RWPE2 (cell line): ENCODE data around the gene DENND1C.
"Not testable (repeated sequence)": the region's sequence is repeated elsewhere in the genome, so short reads cannot be mapped to it uniquely, and the experiment has no call there.

Experiments
- ATAC-seq: fragments of 200-7000 bp; cut with Tn5 transposase; 3 replicates; pipeline ENCODE4 v1.9.1; 2021; ENCODE audit warnings: low read depth
- DNase-seq: peaks from one replicate; pipeline ENCODE4 v3.0.0-alpha.2; 2020; ENCODE audit warnings: low spot score
- H3K27ac ChIP-seq: fragments of 450-650 bp; 2 replicates; pipeline ENCODE4 v1.5.1; 2017; ENCODE audit warnings: mild to moderate bottlenecking; ENCODE audit not compliant: poor library complexity, severe bottlenecking
- H3K27me3 ChIP-seq: fragments of 250-450 bp; sonication (Bioruptor Pico); 2 replicates; pipeline ENCODE4 v1.5.1; 2021; ENCODE audit warnings: mild to moderate bottlenecking, moderate library complexity; ENCODE audit not compliant: insufficient read depth, poor library complexity, severe bottlenecking
- H3K36me3 ChIP-seq: fragments of 250-450 bp; sonication (Bioruptor Pico); 2 replicates; pipeline ENCODE4 v1.5.1; 2020; ENCODE audit warnings: low read depth, mild to moderate bottlenecking, moderate library complexity
- H3K4me1 ChIP-seq: fragments of 250-450 bp; sonication (Bioruptor Pico); 2 replicates; pipeline ENCODE4 v1.5.1; 2021; ENCODE audit warnings: mild to moderate bottlenecking, moderate library complexity; ENCODE audit not compliant: insufficient read depth, poor library complexity, severe bottlenecking
- H3K4me3 ChIP-seq: fragments of 250-450 bp; sonication (Bioruptor Pico); 2 replicates; pipeline ENCODE4 v1.5.1; 2021; ENCODE audit warnings: mild to moderate bottlenecking, moderate library complexity; ENCODE audit not compliant: severe bottlenecking
- H3K9me3 ChIP-seq: fragments of 250-450 bp; sonication (Bioruptor Pico); 2 replicates; pipeline ENCODE4 v1.5.1; 2021; ENCODE audit warnings: mild to moderate bottlenecking, moderate library complexity; ENCODE audit not compliant: severe bottlenecking
- CTCF ChIP-seq: fragments of 450-650 bp; IDR thresholded peaks from one replicate; pipeline ENCODE4 v1.5.1; 2017; ENCODE audit warnings: mild to moderate bottlenecking, moderate library complexity; ENCODE audit not compliant: poor library complexity, severe bottlenecking

DENND1C gene

GRCh38 chr19:6431891-6432290 is 49.7 kb downstream of the DENND1C start:
- Histone ChIP-seq H3K27ac (no peak overlapping the region), H3K9me3 (no peaks in the 10 kb centered on the region), H3K4me1 (no peaks in the 10 kb centered on the region), H3K36me3 (no peaks in the 10 kb centered on the region), H3K4me3 (no peak overlapping the region), H3K27me3 (no peaks in the 10 kb centered on the region)
- TF ChIP-seq CTCF = no peak
- no peak for ATAC-seq
- DNase-seq = no peak

GRCh38 chr19:6429419-6430221 is 52.0 kb downstream of the DENND1C start:
- Histone ChIP-seq H3K36me3 (no peaks in the 10 kb centered on the region), H3K4me3 (no peak overlapping the region), H3K27ac (no peak overlapping the region), H3K9me3 (no peaks in the 10 kb centered on the region), H3K4me1 (peaks cover 5% of the 10 kb centered on the region), H3K27me3 (no peaks in the 10 kb centered on the region)
- DNase-seq (no peak), ATAC-seq (no peak)
- TF ChIP-seq CTCF = no peak

- H3K9me3 ChIP-seq, H3K27ac ChIP-seq, ATAC-seq, H3K4me1 ChIP-seq, H3K36me3 ChIP-seq, H3K4me3 ChIP-seq, DNase-seq, H3K27me3 ChIP-seq: not testable (repeated sequence)
Measured at GRCh38 chr19:6428692-6429418, 52.7 kb downstream of the DENND1C start.

GRCh38 chr19:6427131-6427530 is 54.5 kb downstream of the DENND1C start:
- DNase-seq = no peak
- no peak for TF ChIP-seq CTCF
- Histone ChIP-seq H3K4me3 (no peak overlapping the region), H3K27me3 (no peaks in the 10 kb centered on the region), H3K27ac (no peak overlapping the region), H3K36me3 (peaks cover 15% of the 10 kb centered on the region), H3K4me1 (peaks cover 5% of the 10 kb centered on the region), H3K9me3 (no peaks in the 10 kb centered on the region)
- ATAC-seq = no peak

GRCh38 chr19:6425732-6426620 is 55.6 kb downstream of the DENND1C start:
- peak overlapping the region; percentile 42 for H3K27ac ChIP-seq
- TF ChIP-seq CTCF = no peak
- no peak for ATAC-seq

More at GRCh38 chr19:6425732-6426620, 55.6 kb downstream of the DENND1C start:
- no peaks in the 10 kb centered on the region for H3K27me3 ChIP-seq
- H3K36me3 ChIP-seq = peaks cover 24% of the 10 kb centered on the region
- DNase-seq = no peak
- H3K4me3 ChIP-seq = peak overlapping the region; percentile 15
- H3K9me3 ChIP-seq = no peaks in the 10 kb centered on the region
- peaks cover 5% of the 10 kb centered on the region for H3K4me1 ChIP-seq
